DMS114 treated with DMSO at 0.1 percent for 48 hours (cell line): ENCODE measurements around the gene GPR162.
"Not testable (repeated sequence)": the region's sequence is repeated elsewhere in the genome, so short reads cannot be mapped to it uniquely, and the experiment has no call there.

Experiments used
- DNase-seq: peaks from one replicate; lab custom pipeline; 2025; ENCODE audit not compliant: unreplicated experiment; lab: John Stamatoyannopoulos, UW

Gene GPR162

GRCh38 chr12:6852651-6853354 is 31.2 kb downstream of the GPR162 start:
- DNase-seq, result no peak

GRCh38 chr12:6853626-6854025 is 32.0 kb downstream of the GPR162 start:
- no peak for DNase-seq

- no peak for DNase-seq
Measured at GRCh38 chr12:6854036-6854435, 32.4 kb downstream of the GPR162 start.

GRCh38 chr12:6855322-6855721 is 33.7 kb downstream of the GPR162 start:
- DNase-seq, result no peak

- no peak for DNase-seq
Measured at GRCh38 chr12:6858799-6859198, 37.2 kb downstream of the GPR162 start.

GRCh38 chr12:6860116-6860515 is 38.5 kb downstream of the GPR162 start:
- DNase-seq, result no peak

GRCh38 chr12:6860942-6861341 is 39.3 kb downstream of the GPR162 start:
- DNase-seq, result no peak

- DNase-seq, result no peak
Measured at GRCh38 chr12:6861391-6861790, 39.8 kb downstream of the GPR162 start.

- no peak for DNase-seq
Measured at GRCh38 chr12:6863033-6863432, 41.4 kb downstream of the GPR162 start.

GRCh38 chr12:6863586-6864321 is 42.1 kb downstream of the GPR162 start:
- DNase-seq, result no peak

GRCh38 chr12:6865307-6865706 is 43.7 kb downstream of the GPR162 start:
- DNase-seq, result not testable (repeated sequence)

- DNase-seq, result no peak
Measured at GRCh38 chr12:6866163-6866919, 44.7 kb downstream of the GPR162 start.

- peak; percentile 75 for DNase-seq
Measured at GRCh38 chr12:6866920-6867412, 45.3 kb downstream of the GPR162 start.

GRCh38 chr12:6867413-6868210 is 46.0 kb downstream of the GPR162 start, which contains the start of gene TPI1:
TSS of gene TPI1 (plus strand) at chr12:6867531. CDS start at chr12:6867567, 36 bp downstream.
- no peak for DNase-seq

GRCh38 chr12:6868211-6869048 is 46.8 kb downstream of the GPR162 start:
- no peak for DNase-seq

- DNase-seq, result peak; percentile 60
Measured at GRCh38 chr12:6869049-6870021, 47.7 kb downstream of the GPR162 start.

GRCh38 chr12:6870304-6870703 is 48.7 kb downstream of the GPR162 start:
- not testable (repeated sequence) for DNase-seq

GRCh38 chr12:6871052-6871957 is 49.7 kb downstream of the GPR162 start:
- DNase-seq, result peak; percentile 51
